OCI-LY7 (cell line): Measurements from ENCODE around the gene SETD1A. TPM values are rescaled to one million over a fixed set of nuclear protein-coding genes. Genes with fewer than 3 reads are reported as not detected.

Source experiments
- BruUV-seq: library from RNA; stranded (reverse); fragments of 400-500 nt; replicated peaks from 2 replicates; lab custom pipeline; 2021; lab: Mats Ljungman, UMichigan
- CTCF ChIA-PET: fragments of 300-600 bp; sonication (Branson Sonifier 250); formaldehyde crosslinking; loops from one replicate; lab custom pipeline; 2022; ENCODE audit warnings: antibody characterized with exemption; ENCODE audit not compliant: unreplicated experiment; lab: Charles Lee
- POLR2A ChIA-PET: fragments of 300-600 bp; sonication (Branson Sonifier 250); formaldehyde crosslinking; loops from one replicate; lab custom pipeline; 2022; ENCODE audit warnings: antibody characterized with exemption; lab: Charles Lee
- DNase-seq: peaks from one replicate; pipeline ENCODE4 v3.0.0-alpha.2; 2015; ENCODE audit warnings: low spot score
- H2AFZ ChIP-seq: fragments of 200-600 bp; sonication (generic), shearing (Covaris generic); 2 replicates; pipeline ENCODE4 v1.6.1; 2014; ENCODE audit warnings: mild to moderate bottlenecking, antibody characterized with exemption, low read length, moderate library complexity
- H3K27ac ChIP-seq: fragments of 200-600 bp; sonication (generic); 2 replicates; pipeline ENCODE4 v1.5.1; 2014; ENCODE audit warnings: mixed run types, low read depth, mild to moderate bottlenecking, moderate library complexity, low read length, inconsistent platforms; ENCODE audit not compliant: poor library complexity, severe bottlenecking
- H3K36me3 ChIP-seq: fragments of 200-600 bp; sonication (generic); 2 replicates; pipeline ENCODE4 v1.6.1; 2014; ENCODE audit warnings: mild to moderate bottlenecking, antibody characterized with exemption, low read length, moderate library complexity, mixed read lengths; ENCODE audit not compliant: insufficient read depth
- H3K4me1 ChIP-seq: fragments of 200-600 bp; sonication (generic); 2 replicates; pipeline ENCODE4 v1.5.1; 2014; ENCODE audit warnings: mild to moderate bottlenecking, low read length; ENCODE audit not compliant: insufficient read depth, poor library complexity, severe bottlenecking
- H3K4me2 ChIP-seq: fragments of 200-600 bp; sonication (generic); 2 replicates; pipeline ENCODE4 v1.6.1; 2014; ENCODE audit warnings: mild to moderate bottlenecking, low read length
- H3K4me3 ChIP-seq: fragments of 200-600 bp; sonication (generic); 2 replicates; pipeline ENCODE4 v1.5.1; 2014; ENCODE audit warnings: mild to moderate bottlenecking, low read depth, low read length; ENCODE audit not compliant: poor library complexity, severe bottlenecking
- H3K79me2 ChIP-seq: fragments of 200-600 bp; sonication (generic); 2 replicates; pipeline ENCODE4 v1.6.1; 2016; ENCODE audit warnings: low read depth, mild to moderate bottlenecking, low read length, moderate library complexity, mixed read lengths; ENCODE audit not compliant: insufficient read depth
- H3K9me2 ChIP-seq: fragments of 200-600 bp; sonication (generic); 2 replicates; pipeline ENCODE4 v1.6.1; 2016; ENCODE audit warnings: mild to moderate bottlenecking, low read length, mixed read lengths; ENCODE audit not compliant: insufficient read depth
- H3K9me3 ChIP-seq: fragments of 200-600 bp; sonication (generic); 2 replicates; pipeline ENCODE4 v1.6.1; 2014; ENCODE audit warnings: mild to moderate bottlenecking, mixed run types, low read length, mixed read lengths
- H4K20me1 ChIP-seq: fragments of 200-600 bp; sonication (generic); 2 replicates; pipeline ENCODE4 v1.6.1; 2014; ENCODE audit warnings: mild to moderate bottlenecking, antibody characterized with exemption, low read length, moderate library complexity, mixed read lengths; ENCODE audit not compliant: insufficient read depth
- EZH2phosphoT487 ChIP-seq: fragments of 200-600 bp; sonication (generic); IDR thresholded peaks from 2 replicates; pipeline ENCODE4 v1.6.1; 2018; ENCODE audit warnings: low read depth, borderline replicate concordance, mild to moderate bottlenecking, mixed run types, antibody characterized with exemption, low read length, moderate library complexity, mixed read lengths
- intact Hi-C: fragments of 100-400 bp; cut with micrococcal nuclease; formaldehyde crosslinking; loops from one replicate; pipeline ENCODE4 v1.10.0; 2022; ENCODE audit not compliant: unreplicated experiment
- total RNA-seq, 2 experiments: library from RNA; depleted of rRNA in 1 of 2; stranded (reverse); fragments of >200 nt in 1 of 2; shearing (Covaris generic) in 1 of 2; gene quantifications; 2 replicates each; pipeline ENCODE4 v1.2.3, GENCODE V29; 2014 to 2022
- TF ChIP-seq, protein P1 (sequence below): fragments of 200-600 bp; sonication (generic); conservative IDR thresholded peaks from 2 replicates; pipeline ENCODE4 v1.5.1; 2014; ENCODE audit warnings: mild to moderate bottlenecking, antibody characterized with exemption, low read length, moderate library complexity, mixed read lengths

The SETD1A gene
- total RNA-seq, 2 experiments from 2014 or later = 8.6 to 36.0 TPM

DNA sequence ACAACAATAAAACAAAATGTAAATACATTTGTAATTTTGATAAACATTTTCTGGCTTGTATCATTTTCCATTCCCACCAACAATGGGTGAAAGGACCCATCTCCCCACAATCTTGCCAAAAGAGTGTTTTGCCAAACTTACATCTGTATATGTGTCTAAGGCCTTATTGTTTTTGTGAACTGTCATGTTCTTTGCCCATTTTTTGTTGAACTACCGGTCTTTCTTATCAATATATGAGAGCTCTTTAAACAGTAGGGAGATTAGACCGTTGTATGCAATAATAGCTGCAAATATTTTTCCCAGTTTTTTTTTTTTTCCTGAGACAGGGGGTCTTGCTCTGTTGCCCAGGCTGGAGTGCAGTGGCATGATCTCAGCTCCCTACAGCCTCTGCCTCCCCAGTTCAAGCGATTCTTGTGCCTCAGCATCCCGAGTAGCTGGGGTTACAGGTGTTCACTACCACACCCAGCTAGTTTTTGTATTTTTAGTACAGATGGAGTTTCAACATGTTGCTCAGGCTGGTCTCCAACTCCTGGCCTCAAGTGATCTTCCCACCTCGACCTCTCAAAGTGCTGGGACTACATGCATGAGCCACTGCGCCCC is 66.2 kb downstream of the SETD1A start:
- H4K20me1 ChIP-seq = no peaks in the 10 kb centered on the region
- no peaks in the 10 kb centered on the region for H3K9me3 ChIP-seq
- H2AFZ ChIP-seq = no peak overlapping the region
- POLR2A ChIA-PET = interaction anchor here (0.5 to 1.1 kb wide), 2 partner anchors 70 to 242 kb away, joined by 4 read pairs; no protein-coding TSS in a partner anchor
- H3K4me3 ChIP-seq = no peak overlapping the region
- no peak for DNase-seq
- no peaks in the 10 kb centered on the region for H3K9me2 ChIP-seq
- H3K4me1 ChIP-seq = no peaks in the 10 kb centered on the region
- H3K4me2 ChIP-seq = no peak overlapping the region
- CTCF ChIA-PET = interaction anchor here (0.5 kb wide), 1 partner anchor 38 kb away, joined by 3 read pairs; no protein-coding TSS in a partner anchor
- no peak overlapping the region for H3K27ac ChIP-seq
- intact Hi-C loops = no loop called here
- TF ChIP-seq EZH2phosphoT487 = no peak
- TF ChIP-seq, protein P1, sequence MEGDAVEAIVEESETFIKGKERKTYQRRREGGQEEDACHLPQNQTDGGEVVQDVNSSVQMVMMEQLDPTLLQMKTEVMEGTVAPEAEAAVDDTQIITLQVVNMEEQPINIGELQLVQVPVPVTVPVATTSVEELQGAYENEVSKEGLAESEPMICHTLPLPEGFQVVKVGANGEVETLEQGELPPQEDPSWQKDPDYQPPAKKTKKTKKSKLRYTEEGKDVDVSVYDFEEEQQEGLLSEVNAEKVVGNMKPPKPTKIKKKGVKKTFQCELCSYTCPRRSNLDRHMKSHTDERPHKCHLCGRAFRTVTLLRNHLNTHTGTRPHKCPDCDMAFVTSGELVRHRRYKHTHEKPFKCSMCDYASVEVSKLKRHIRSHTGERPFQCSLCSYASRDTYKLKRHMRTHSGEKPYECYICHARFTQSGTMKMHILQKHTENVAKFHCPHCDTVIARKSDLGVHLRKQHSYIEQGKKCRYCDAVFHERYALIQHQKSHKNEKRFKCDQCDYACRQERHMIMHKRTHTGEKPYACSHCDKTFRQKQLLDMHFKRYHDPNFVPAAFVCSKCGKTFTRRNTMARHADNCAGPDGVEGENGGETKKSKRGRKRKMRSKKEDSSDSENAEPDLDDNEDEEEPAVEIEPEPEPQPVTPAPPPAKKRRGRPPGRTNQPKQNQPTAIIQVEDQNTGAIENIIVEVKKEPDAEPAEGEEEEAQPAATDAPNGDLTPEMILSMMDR = no peak
- H3K79me2 ChIP-seq = no peaks in the 10 kb centered on the region
- no peaks in the 10 kb centered on the region for H3K36me3 ChIP-seq
- BruUV-seq = no TSS peak

DNA sequence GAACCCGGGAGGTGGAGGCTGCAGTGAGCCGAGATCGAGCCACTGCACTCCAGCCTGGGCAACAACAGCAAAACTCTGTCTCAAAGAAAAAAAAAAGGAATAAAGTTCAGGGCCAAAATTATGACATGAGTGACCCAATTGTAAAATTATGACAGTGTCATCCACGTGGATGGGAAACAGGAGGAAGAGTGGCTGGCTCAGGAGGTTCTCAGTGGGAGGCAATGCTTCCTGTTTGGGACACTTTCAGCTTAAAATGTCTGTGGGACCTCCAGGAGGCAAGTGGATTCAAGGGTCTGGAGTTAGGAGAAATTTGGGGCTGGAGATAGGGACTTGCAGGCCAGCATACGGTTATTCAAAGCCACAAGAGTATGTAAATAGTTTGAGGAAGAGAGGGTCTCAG is 67.8 kb downstream of the SETD1A start:
- TF ChIP-seq, protein P1 = no peak
- no peak for TF ChIP-seq EZH2phosphoT487
- no peak overlapping the region for H3K27ac ChIP-seq
- POLR2A ChIA-PET = no interaction called here

DNA sequence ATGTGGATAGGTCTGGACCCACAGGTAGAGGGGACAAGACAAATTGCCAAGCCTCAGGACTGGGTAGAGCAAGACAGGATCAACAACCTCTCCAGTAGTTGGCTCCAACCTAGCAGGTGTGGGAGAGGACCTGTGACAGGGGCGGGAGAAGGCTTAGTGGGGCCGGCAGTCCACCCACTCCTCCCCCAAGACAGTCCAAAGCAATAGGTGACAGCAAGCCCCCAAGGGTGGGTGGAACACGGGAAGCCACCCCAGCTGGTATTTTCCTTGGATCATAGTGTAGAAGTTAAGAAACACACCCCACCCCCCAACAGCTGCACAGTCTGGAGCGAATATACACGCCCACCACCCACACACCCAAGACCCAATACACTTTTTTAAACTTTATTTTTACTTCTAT is 71.7 kb downstream of the SETD1A start:
- no peaks in the 10 kb centered on the region for H4K20me1 ChIP-seq
- peaks cover 13% of the 10 kb centered on the region for H3K4me1 ChIP-seq
- no peak for DNase-seq
- intact Hi-C loops = no loop called here
- BruUV-seq = no TSS peak
- no peak overlapping the region for H3K4me3 ChIP-seq
- POLR2A ChIA-PET = interaction anchor here (0.6 kb wide), 1 partner anchor 193 kb away, joined by 3 read pairs; no protein-coding TSS in a partner anchor
- H3K9me2 ChIP-seq = no peaks in the 10 kb centered on the region
- no peaks in the 10 kb centered on the region; the same call in 1 of the 2 replicates for H3K79me2 ChIP-seq
- no peak overlapping the region for H3K4me2 ChIP-seq
- H3K36me3 ChIP-seq = no peaks in the 10 kb centered on the region
- CTCF ChIA-PET = no interaction called here
- H3K9me3 ChIP-seq = no peaks in the 10 kb centered on the region
- H3K27ac ChIP-seq = no peak overlapping the region
- H2AFZ ChIP-seq = no peak overlapping the region
- TF ChIP-seq, protein P1 = no peak
- no peak for TF ChIP-seq EZH2phosphoT487

More for the DNA sequence above, 67.8 kb downstream of the SETD1A start:
- H3K9me3 ChIP-seq = no peaks in the 10 kb centered on the region
- H3K79me2 ChIP-seq = no peaks in the 10 kb centered on the region
- BruUV-seq = no TSS peak
- H2AFZ ChIP-seq = no peak overlapping the region
- no peak for DNase-seq
- H4K20me1 ChIP-seq = no peaks in the 10 kb centered on the region
- H3K4me2 ChIP-seq = no peak overlapping the region
- H3K36me3 ChIP-seq = no peaks in the 10 kb centered on the region
- H3K4me3 ChIP-seq = no peak overlapping the region
- H3K9me2 ChIP-seq = no peaks in the 10 kb centered on the region
- intact Hi-C loops = no loop called here
- CTCF ChIA-PET = no interaction called here
- H3K4me1 ChIP-seq = no peaks in the 10 kb centered on the region
